SIG-M5 treated with dmso at 0.1 percent for 504 hours (cell line): ENCODE data around the gene SLC43A3.
"Not testable (repeated sequence)": the region's sequence is repeated elsewhere in the genome, so short reads cannot be mapped to it uniquely, and the experiment has no call there.

Experiments
- DNase-seq: peaks from one replicate; lab custom pipeline; 2025; ENCODE audit not compliant: unreplicated experiment; lab: John Stamatoyannopoulos, UW

Gene SLC43A3

GRCh38 chr11:57387289-57388030 lies 39.5 kb downstream of the SLC43A3 start:
- DNase-seq = no peak

GRCh38 chr11:57386178-57386940 lies 40.6 kb downstream of the SLC43A3 start:
- no peak for DNase-seq

GRCh38 chr11:57380975-57381374 lies 45.9 kb downstream of the SLC43A3 start, which contains the start of gene PRG3:
TSS of gene PRG3 (minus strand) at chr11:57381150. CDS start at chr11:57380708, 442 bp downstream.
- DNase-seq = no peak

- DNase-seq = no peak
Observed at GRCh38 chr11:57379732-57380131, 47.2 kb downstream of the SLC43A3 start.

GRCh38 chr11:57378186-57378585 lies 48.7 kb downstream of the SLC43A3 start:
- no peak for DNase-seq

- DNase-seq = no peak
Observed at GRCh38 chr11:57377107-57377506, 49.8 kb downstream of the SLC43A3 start.

- DNase-seq = no peak
Observed at GRCh38 chr11:57376095-57377090, 50.5 kb downstream of the SLC43A3 start.

GRCh38 chr11:57375490-57375889 lies 51.4 kb downstream of the SLC43A3 start:
- no peak for DNase-seq

- no peak for DNase-seq
Observed at GRCh38 chr11:57374966-57375365, 52.0 kb downstream of the SLC43A3 start.

- no peak for DNase-seq
Observed at GRCh38 chr11:57373146-57373545, 53.8 kb downstream of the SLC43A3 start.

GRCh38 chr11:57370941-57371340 lies 56.0 kb downstream of the SLC43A3 start:
- DNase-seq = no peak

GRCh38 chr11:57370251-57370650 lies 56.7 kb downstream of the SLC43A3 start:
- no peak for DNase-seq

GRCh38 chr11:57368845-57369232 lies 58.1 kb downstream of the SLC43A3 start:
- no peak for DNase-seq

- no peak for DNase-seq
Observed at GRCh38 chr11:57368106-57368844, 58.6 kb downstream of the SLC43A3 start.

- no peak for DNase-seq
Observed at GRCh38 chr11:57364851-57365660, 61.9 kb downstream of the SLC43A3 start.

- DNase-seq = no peak
Observed at GRCh38 chr11:57363131-57364080, 63.5 kb downstream of the SLC43A3 start.

- no peak for DNase-seq
Observed at GRCh38 chr11:57361926-57362325, 65.0 kb downstream of the SLC43A3 start.

GRCh38 chr11:57361420-57361819 lies 65.5 kb downstream of the SLC43A3 start:
- not testable (repeated sequence) for DNase-seq
